Kidney (tissue), 14 donors: ENCODE measurements around the gene CHST12. TPM values are rescaled to one million over a fixed set of nuclear protein-coding genes. Genes with fewer than 3 reads are reported as not detected.

Experiments used
- DNase-seq, 5 donors: peaks; one replicate each; pipeline ENCODE4 v3.0.0-alpha.2; 2013 to 2020
- FAIRE-seq: peaks from 2 replicates; lab custom pipeline; 2012; peaks lifted over from hg19 to GRCh38; lab: Jason Lieb, UNC
- H3K27ac ChIP-seq, 2 donors: one replicate each; pipeline ENCODE4 v1.7.0; 2013; ENCODE audit warnings: low read depth in 2 of 2, low read length in 2 of 2, inconsistent platforms in 1 of 2
- H3K27me3 ChIP-seq: one replicate; pipeline ENCODE4 v1.7.1; 2013; ENCODE audit warnings: low read length, inconsistent platforms; ENCODE audit not compliant: control insufficient read depth, insufficient read depth
- H3K36me3 ChIP-seq, 3 donors: one replicate each; pipeline versions ENCODE4 v1.7.0 to v1.7.1; 2013; ENCODE audit warnings: low read length in 3 of 3, control low read depth in 1 of 3, inconsistent platforms in 1 of 3; ENCODE audit not compliant: insufficient read depth in 3 of 3, control insufficient read depth in 2 of 3
- H3K4me1 ChIP-seq, 3 donors: one replicate each; pipeline versions ENCODE4 v1.7.0 to v1.7.1; 2013; ENCODE audit warnings: low read length in 3 of 3, inconsistent platforms in 1 of 3, low read depth in 1 of 3; ENCODE audit not compliant: control insufficient read depth in 2 of 3, insufficient read depth in 2 of 3
- H3K4me3 ChIP-seq, 3 donors: one replicate each; pipeline versions ENCODE4 v1.7.0 to v1.8.1; 2013; ENCODE audit warnings: low read length in 3 of 3, control low read depth in 1 of 3, inconsistent platforms in 1 of 3
- H3K9ac ChIP-seq, 3 donors: one replicate each; pipeline versions ENCODE4 v1.7.0 to v1.7.1; 2013; ENCODE audit warnings: low read length in 3 of 3, control low read depth in 1 of 3, inconsistent platforms in 1 of 3
- H3K9me3 ChIP-seq, 3 donors: one replicate each; pipeline versions ENCODE4 v1.7.0 to v1.7.1; 2013; ENCODE audit warnings: low read length in 3 of 3, control low read depth in 1 of 3, inconsistent platforms in 1 of 3; ENCODE audit not compliant: control insufficient read depth in 2 of 3, insufficient read depth in 1 of 3
- intact Hi-C: fragments of 100-400 bp; cut with DNase I; formaldehyde crosslinking; loops from one replicate; pipeline ENCODE4 v1.11.1; 2022
- polyA plus RNA-seq: library from polyadenylated mRNA; stranded (reverse); fragments of 350-450 nt; fragmentation: Illumina TruSeq; extraction: RNeasy Lipid Tissue Mini Kit (QIAGEN cat#74804); gene quantifications from one replicate; pipeline ENCODE4 v1.2.3, GENCODE V29; 2014; ENCODE audit warnings: low read depth, low replicate concordance; ENCODE audit not compliant: insufficient read depth
- total RNA-seq: library from RNA; stranded (reverse); fragmentation: NEBNext Ultra II Directional; extraction: Animal tissue kit (Norgen Biotek cat#: 25700); gene quantifications from one replicate; pipeline ENCODE4 v1.2.1, GENCODE V29; 2021
- TF ChIP-seq, protein P1 (sequence below): IDR thresholded peaks from 3 replicates; pipeline ENCODE4 v1.5.1; 2012; ENCODE audit warnings: mild to moderate bottlenecking, moderate library complexity, borderline replicate concordance; ENCODE audit not compliant: insufficient read depth; ENCODE audit errors: extremely low read depth
- donor health status: control.
- donor health status: control.
- donor health status: control.
- donor health status: control.
- donor health status: control.
- donor health status: DM: yes; HTN: yes; CAD: no.
- donor health status: Normal renal cell carcinoma (clear cell type).

The CHST12 gene
- total and polyA plus RNA-seq, 2 donors from 2014 or later, result 16.3 to 25.6 TPM

DNA sequence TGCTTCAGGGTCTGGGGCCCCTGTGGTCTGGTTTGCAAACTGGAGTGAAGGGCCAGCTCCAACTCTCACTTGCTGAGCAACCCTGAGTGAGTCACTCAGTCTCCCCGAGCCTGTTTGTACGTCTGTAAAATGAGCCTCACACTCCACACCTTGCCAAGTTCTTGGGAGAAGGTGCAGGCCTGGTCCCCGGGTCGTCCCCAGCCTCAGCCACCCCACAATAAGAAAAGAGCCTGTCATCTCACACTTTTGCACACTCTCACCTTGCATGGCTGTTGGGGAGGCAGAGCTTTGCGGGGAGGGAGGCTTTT, 67.6 kb downstream of the CHST12 start:
- Histone ChIP-seq H3K9ac (no peak overlapping the region), H3K27me3 (no peaks in the 10 kb centered on the region), H3K4me3 (no peak overlapping the region), H3K36me3 (no peaks in the 10 kb centered on the region), H3K9me3 (no peaks in the 10 kb centered on the region), H3K4me1 (no peaks in the 10 kb centered on the region), H3K27ac (no peak overlapping the region)
- FAIRE-seq (no peak), DNase-seq (no peak)
- TF ChIP-seq, protein P1, sequence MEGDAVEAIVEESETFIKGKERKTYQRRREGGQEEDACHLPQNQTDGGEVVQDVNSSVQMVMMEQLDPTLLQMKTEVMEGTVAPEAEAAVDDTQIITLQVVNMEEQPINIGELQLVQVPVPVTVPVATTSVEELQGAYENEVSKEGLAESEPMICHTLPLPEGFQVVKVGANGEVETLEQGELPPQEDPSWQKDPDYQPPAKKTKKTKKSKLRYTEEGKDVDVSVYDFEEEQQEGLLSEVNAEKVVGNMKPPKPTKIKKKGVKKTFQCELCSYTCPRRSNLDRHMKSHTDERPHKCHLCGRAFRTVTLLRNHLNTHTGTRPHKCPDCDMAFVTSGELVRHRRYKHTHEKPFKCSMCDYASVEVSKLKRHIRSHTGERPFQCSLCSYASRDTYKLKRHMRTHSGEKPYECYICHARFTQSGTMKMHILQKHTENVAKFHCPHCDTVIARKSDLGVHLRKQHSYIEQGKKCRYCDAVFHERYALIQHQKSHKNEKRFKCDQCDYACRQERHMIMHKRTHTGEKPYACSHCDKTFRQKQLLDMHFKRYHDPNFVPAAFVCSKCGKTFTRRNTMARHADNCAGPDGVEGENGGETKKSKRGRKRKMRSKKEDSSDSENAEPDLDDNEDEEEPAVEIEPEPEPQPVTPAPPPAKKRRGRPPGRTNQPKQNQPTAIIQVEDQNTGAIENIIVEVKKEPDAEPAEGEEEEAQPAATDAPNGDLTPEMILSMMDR, result no peak
- intact Hi-C loops, result no loop called here

DNA sequence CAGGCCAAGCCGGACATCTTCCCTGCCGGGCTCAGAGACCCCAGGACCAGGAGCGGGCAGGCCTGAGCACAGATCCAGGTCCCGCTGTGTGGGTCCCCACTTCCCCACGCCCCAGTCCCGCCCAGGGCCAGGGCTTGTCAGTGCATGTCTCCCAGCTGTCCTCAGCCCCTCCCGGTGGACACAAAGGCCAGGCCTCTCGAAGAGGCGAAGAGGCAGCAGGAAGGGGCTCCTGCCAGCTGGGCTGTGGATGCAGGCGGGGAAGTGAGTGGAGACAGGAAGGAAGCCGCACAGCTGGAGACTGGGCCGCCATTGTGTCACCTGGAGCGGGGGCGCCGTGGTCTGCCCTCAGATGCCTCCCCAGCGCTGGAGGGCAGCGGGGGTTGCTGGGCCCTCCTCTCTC, 68.0 kb downstream of the CHST12 start:
- DNase-seq (peak; percentile 44 to 85 (median 72)), FAIRE-seq (no peak)
- H3K4me3 ChIP-seq, result no peak overlapping the region
- H3K9me3 ChIP-seq, result no peaks in the 10 kb centered on the region
- no peaks in the 10 kb centered on the region for H3K36me3 ChIP-seq
- TF ChIP-seq, protein P1, result no peak
- H3K4me1 ChIP-seq, result no peaks in the 10 kb centered on the region
- intact Hi-C loops, result no loop called here
- H3K27ac ChIP-seq, result no peak overlapping the region
- H3K9ac ChIP-seq, result no peak overlapping the region
- H3K27me3 ChIP-seq, result no peaks in the 10 kb centered on the region

DNA sequence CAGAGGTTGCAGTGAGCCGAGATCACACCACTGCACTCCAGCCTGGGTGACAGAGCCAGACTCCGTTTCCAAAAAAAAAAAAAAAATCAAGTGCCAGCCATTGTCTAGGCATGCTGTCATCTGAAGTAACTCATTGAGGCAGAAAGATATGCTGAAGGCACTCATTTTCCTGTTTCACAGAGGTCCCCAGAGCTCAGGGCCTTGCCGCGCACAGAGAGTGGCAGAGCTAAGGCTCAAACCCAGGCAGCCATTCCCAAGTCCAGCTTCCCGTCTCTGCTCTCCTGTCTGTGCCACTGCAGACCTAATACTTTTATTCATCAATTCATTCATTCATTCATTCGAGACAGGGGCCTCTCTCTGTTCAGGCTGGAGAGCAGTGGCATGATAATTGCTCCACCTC, 69.3 kb downstream of the CHST12 start:
- H3K27me3 ChIP-seq, result no peaks in the 10 kb centered on the region
- no peak for FAIRE-seq
- no peak overlapping the region for H3K27ac ChIP-seq
- no peak for DNase-seq
- no peaks in the 10 kb centered on the region for H3K36me3 ChIP-seq
- H3K9me3 ChIP-seq, result no peaks in the 10 kb centered on the region
- H3K4me1 ChIP-seq, result peaks cover 0 to 6% (median 0%) of the 10 kb centered on the region in 3 donors
- TF ChIP-seq, protein P1, result no peak
- intact Hi-C loops, result no loop called here
- H3K4me3 ChIP-seq, result no peak overlapping the region
- no peak overlapping the region for H3K9ac ChIP-seq

DNA sequence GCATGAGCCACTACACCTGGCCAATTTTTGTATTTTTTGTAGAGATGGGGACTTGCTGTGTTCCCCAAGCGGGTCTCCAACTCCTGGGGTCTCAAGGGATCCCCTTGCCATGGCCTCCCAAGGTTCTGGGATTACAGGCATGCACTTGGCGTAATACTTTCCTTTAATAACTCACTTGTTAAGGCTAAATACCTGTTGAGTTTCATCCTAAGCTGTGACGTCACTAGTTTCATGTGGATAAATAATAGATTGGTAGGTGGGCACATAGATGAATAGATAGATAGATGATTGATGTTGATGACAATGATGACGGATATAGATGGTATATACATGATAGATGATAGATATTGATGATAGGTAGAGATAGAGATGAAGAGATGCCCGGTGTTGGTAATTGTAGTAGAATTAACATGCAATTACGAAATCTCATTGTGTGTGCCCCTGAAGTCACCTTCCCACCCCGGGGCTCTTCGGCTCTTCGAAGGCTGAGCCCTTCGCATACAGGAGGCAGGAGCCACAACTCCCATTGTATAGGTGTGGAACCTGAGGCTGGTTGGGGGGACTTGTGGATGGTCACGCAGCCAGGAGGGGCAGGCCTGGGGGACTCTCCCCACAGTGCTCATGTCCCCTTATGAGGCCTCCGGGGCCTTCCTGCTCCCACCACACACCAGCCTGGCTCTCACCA, 70.2 kb downstream of the CHST12 start:
- Histone ChIP-seq H3K4me1 (peaks cover 0 to 10% (median 0%) of the 10 kb centered on the region in 3 donors), H3K9ac (no peak overlapping the region), H3K27ac (no peak overlapping the region), H3K36me3 (no peaks in the 10 kb centered on the region), H3K9me3 (no peaks in the 10 kb centered on the region), H3K4me3 (no peak overlapping the region), H3K27me3 (no peaks in the 10 kb centered on the region)
- DNase-seq (peak in 1 of 5 donors; percentile 33), FAIRE-seq (no peak)
- TF ChIP-seq, protein P1, result no peak
- intact Hi-C loops, result no loop called here
